HEK293 (cell line): Measurements from ENCODE around the gene G6PD.

Experiments
- CTCF ChIA-PET: fragments of 350-600 bp; formaldehyde crosslinking; extraction: SDS; loops from one replicate; lab custom pipeline; 2021; ENCODE audit warnings: antibody characterized with exemption; lab: Yijun Ruan, JAX
- POLR2A ChIA-PET: fragments of 300-600 bp; formaldehyde crosslinking; extraction: SDS; loops from one replicate; lab custom pipeline; 2020; ENCODE audit warnings: antibody characterized with exemption, inconsistent platforms; lab: Yijun Ruan, JAX
- H3K27ac ChIP-seq: fragments of 200-500 bp; sonication (Bioruptor generic); 2 replicates; pipeline ENCODE4 v1.5.1; 2014; ENCODE audit warnings: low read depth, low read length, control low read depth, inconsistent platforms; ENCODE audit errors: extremely low read depth
- H3K36me3 ChIP-seq, 2 experiments: fragments of 200-500 bp in 1 of 2; sonication (Bioruptor generic) in 1 of 2; 1 replicate in 1 of 2; 2 replicates in 1 of 2; pipeline ENCODE4 v1.5.1; 2014 to 2017; ENCODE audit warnings: inconsistent platforms in 2 of 2, low read length in 2 of 2; ENCODE audit not compliant: control insufficient read depth in 2 of 2, insufficient read depth in 1 of 2
- H3K4me1 ChIP-seq: fragments of 200-500 bp; sonication (Bioruptor generic); 2 replicates; pipeline ENCODE4 v1.5.1; 2014; ENCODE audit warnings: mild to moderate bottlenecking, low read length, inconsistent platforms; ENCODE audit not compliant: control insufficient read depth, insufficient read depth
- H3K4me3 ChIP-seq: 2 replicates; pipeline ENCODE4 v1.5.1; 2011; ENCODE audit warnings: low read depth, mild to moderate bottlenecking, control low read depth, low read length, moderate library complexity
- H3K9me3 ChIP-seq: fragments of 200-500 bp; sonication (Bioruptor generic); 2 replicates; pipeline ENCODE4 v1.5.1; 2014; ENCODE audit warnings: low read depth, low read length, inconsistent platforms; ENCODE audit not compliant: control insufficient read depth, insufficient read depth
- BCL11B ChIP-seq: fragments of 450-650 bp; formaldehyde crosslinking; IDR thresholded peaks from 2 replicates; pipeline ENCODE4 v1.5.1; 2016; ENCODE audit warnings: low read depth, missing biosample characterization, missing genetic modification characterization
- KLF7 ChIP-seq: fragments of 450-650 bp; formaldehyde crosslinking; IDR thresholded peaks from 2 replicates; pipeline ENCODE4 v1.5.1; 2016; ENCODE audit warnings: missing biosample characterization, missing genetic modification characterization, borderline replicate concordance
- KLF8 ChIP-seq: fragments of 450-650 bp; formaldehyde crosslinking; IDR thresholded peaks from 2 replicates; pipeline ENCODE4 v1.5.1; 2016; ENCODE audit warnings: missing biosample characterization, missing genetic modification characterization
- MYNN ChIP-seq: fragments of 450-650 bp; formaldehyde crosslinking; IDR thresholded peaks from 2 replicates; pipeline ENCODE4 v1.5.1; 2016; ENCODE audit warnings: missing biosample characterization, missing genetic modification characterization, borderline replicate concordance
- SETDB1 ChIP-seq: IDR thresholded peaks from one replicate; pipeline ENCODE4 v1.6.1; 2017; ENCODE audit warnings: mild to moderate bottlenecking, low read length, moderate library complexity, mixed read lengths; ENCODE audit not compliant: insufficient read length
- SP2 ChIP-seq: fragments of 450-650 bp; formaldehyde crosslinking; IDR thresholded peaks from 2 replicates; pipeline ENCODE4 v1.5.1; 2016; ENCODE audit warnings: missing biosample characterization, missing genetic modification characterization
- ZBTB7A ChIP-seq: fragments of 450-650 bp; formaldehyde crosslinking; IDR thresholded peaks from 2 replicates; pipeline ENCODE4 v1.5.1; 2016; ENCODE audit warnings: low read depth, missing biosample characterization, missing genetic modification characterization
- ZFP69B ChIP-seq: fragments of 450-650 bp; formaldehyde crosslinking; IDR thresholded peaks from 2 replicates; pipeline ENCODE4 v1.5.1; 2016; ENCODE audit warnings: missing biosample characterization, missing genetic modification characterization
- ZNF138 ChIP-seq: fragments of 450-650 bp; formaldehyde crosslinking; IDR thresholded peaks from 2 replicates; pipeline ENCODE4 v1.5.1; 2016; ENCODE audit warnings: missing biosample characterization, missing genetic modification characterization, borderline replicate concordance
- ZNF140 ChIP-seq: fragments of 450-650 bp; formaldehyde crosslinking; IDR thresholded peaks from 2 replicates; pipeline ENCODE4 v1.5.1; 2016; ENCODE audit warnings: missing biosample characterization, missing genetic modification characterization
- ZNF157 ChIP-seq: fragments of 450-650 bp; formaldehyde crosslinking; IDR thresholded peaks from 2 replicates; pipeline ENCODE4 v1.5.1; 2016; ENCODE audit warnings: missing biosample characterization, missing genetic modification characterization
- ZNF175 ChIP-seq: fragments of 450-650 bp; formaldehyde crosslinking; IDR thresholded peaks from 2 replicates; pipeline ENCODE4 v1.5.1; 2016; ENCODE audit warnings: missing biosample characterization, missing genetic modification characterization
- ZNF248 ChIP-seq: fragments of 450-650 bp; formaldehyde crosslinking; IDR thresholded peaks from 2 replicates; pipeline ENCODE4 v1.5.1; 2017; ENCODE audit warnings: missing biosample characterization, missing genetic modification characterization
- ZNF274 ChIP-seq, 2 experiments: fragments of 200-500 bp in 1 of 2; fragments of 450-650 bp in 1 of 2; sonication (Bioruptor generic) in 1 of 2; formaldehyde crosslinking in 1 of 2; IDR thresholded peaks; 2 replicates each; pipeline versions ENCODE4 v1.5.1 to v1.6.1; 2014 to 2016; ENCODE audit warnings: borderline replicate concordance in 1 of 2, inconsistent platforms in 1 of 2, low read length in 1 of 2, missing biosample characterization in 1 of 2, missing genetic modification characterization in 1 of 2
- ZNF311 ChIP-seq: fragments of 450-650 bp; formaldehyde crosslinking; IDR thresholded peaks from 2 replicates; pipeline ENCODE4 v1.5.1; 2017; ENCODE audit warnings: missing biosample characterization, missing genetic modification characterization, borderline replicate concordance
- ZNF404 ChIP-seq: fragments of 450-650 bp; formaldehyde crosslinking; IDR thresholded peaks from 2 replicates; pipeline ENCODE4 v1.5.1; 2017; ENCODE audit warnings: missing biosample characterization, missing genetic modification characterization
- ZNF416 ChIP-seq: fragments of 450-650 bp; formaldehyde crosslinking; IDR thresholded peaks from 2 replicates; pipeline ENCODE4 v1.5.1; 2016; ENCODE audit warnings: missing biosample characterization, missing genetic modification characterization
- ZNF530 ChIP-seq: fragments of 450-650 bp; formaldehyde crosslinking; IDR thresholded peaks from 2 replicates; pipeline ENCODE4 v1.5.1; 2016; ENCODE audit warnings: low read depth, missing biosample characterization, missing genetic modification characterization
- ZNF610 ChIP-seq: fragments of 450-650 bp; formaldehyde crosslinking; IDR thresholded peaks from 2 replicates; pipeline ENCODE4 v1.5.1; 2016; ENCODE audit warnings: missing biosample characterization, missing genetic modification characterization, borderline replicate concordance
- ZNF621 ChIP-seq: fragments of 450-650 bp; formaldehyde crosslinking; IDR thresholded peaks from 2 replicates; pipeline ENCODE4 v1.5.1; 2017; ENCODE audit warnings: missing biosample characterization, missing genetic modification characterization
- ZNF654 ChIP-seq: fragments of 450-650 bp; formaldehyde crosslinking; IDR thresholded peaks from 2 replicates; pipeline ENCODE4 v1.5.1; 2016; ENCODE audit warnings: low read depth, missing biosample characterization, missing genetic modification characterization
- ZNF747 ChIP-seq: fragments of 450-650 bp; formaldehyde crosslinking; IDR thresholded peaks from 2 replicates; pipeline ENCODE4 v1.5.1; 2016; ENCODE audit warnings: missing biosample characterization, missing genetic modification characterization
- ZNF791 ChIP-seq: fragments of 450-650 bp; formaldehyde crosslinking; IDR thresholded peaks from 2 replicates; pipeline ENCODE4 v1.5.1; 2016; ENCODE audit warnings: missing biosample characterization, missing genetic modification characterization
- ZSCAN16 ChIP-seq: fragments of 450-650 bp; formaldehyde crosslinking; IDR thresholded peaks from 2 replicates; pipeline ENCODE4 v1.5.1; 2016; ENCODE audit warnings: missing biosample characterization, missing genetic modification characterization
- TF ChIP-seq, protein P1 (sequence below): fragments of 450-650 bp; formaldehyde crosslinking; IDR thresholded peaks from 2 replicates; pipeline ENCODE4 v1.5.1; 2016; ENCODE audit warnings: missing biosample characterization, missing genetic modification characterization, low read depth
- TF ChIP-seq, protein P2 (sequence below): fragments of 450-650 bp; formaldehyde crosslinking; IDR thresholded peaks from 2 replicates; pipeline ENCODE4 v1.5.1; 2016; ENCODE audit warnings: missing biosample characterization, missing genetic modification characterization
- TF ChIP-seq, protein P3 (sequence below): fragments of 450-650 bp; formaldehyde crosslinking; IDR thresholded peaks from 2 replicates; pipeline ENCODE4 v1.5.1; 2016; ENCODE audit warnings: missing biosample characterization, missing genetic modification characterization
- TF ChIP-seq, protein P4 (sequence below): fragments of 450-650 bp; formaldehyde crosslinking; IDR thresholded peaks from 2 replicates; pipeline ENCODE4 v1.5.1; 2016; ENCODE audit warnings: missing biosample characterization, missing genetic modification characterization

The G6PD gene

DNA sequence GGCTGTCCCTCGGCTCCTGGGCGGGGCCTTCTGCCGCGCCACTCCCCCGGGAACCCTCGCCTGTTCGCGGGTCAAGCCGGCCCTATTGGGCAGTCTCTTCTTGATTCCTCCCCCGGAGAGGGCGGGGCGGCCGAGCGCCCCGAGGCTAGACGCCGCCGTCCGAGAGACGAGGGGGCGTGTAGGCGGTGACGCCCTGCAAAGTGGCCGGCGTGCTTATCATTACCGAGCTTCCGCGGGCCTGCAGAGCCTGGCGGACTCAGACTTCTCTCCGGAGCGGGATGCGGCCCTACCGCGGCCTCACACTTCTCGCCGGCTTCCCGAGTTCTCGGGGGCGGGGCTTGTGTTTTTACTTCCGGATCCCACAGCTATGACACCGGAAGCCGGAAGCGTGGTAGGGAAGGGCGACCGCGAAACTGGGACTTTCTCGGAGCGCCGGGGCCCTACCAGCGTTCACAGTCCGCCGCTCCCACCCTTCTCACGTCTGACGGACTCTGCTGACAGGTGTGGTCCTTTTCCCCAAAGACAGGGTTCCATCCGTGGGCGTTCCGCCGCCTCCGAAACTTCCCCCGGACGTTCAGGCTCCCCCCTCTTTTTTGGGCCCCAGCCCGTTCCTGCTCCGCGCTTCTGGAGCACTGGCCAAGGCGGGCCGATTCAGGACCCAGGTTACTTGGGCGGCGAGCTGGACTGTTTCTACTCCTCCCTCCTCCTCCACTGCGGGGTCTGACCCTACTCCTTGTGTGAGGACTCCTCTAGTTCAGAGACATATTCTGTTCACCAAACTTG is 790 bp upstream of the G6PD start, which contains the start of gene IKBKG:
IKBKG (plus strand) TSS at position 376 of the 783 bp plus-strand sequence. CDS start 4,383 bp downstream, outside the sequence.
- POLR2A ChIA-PET: interaction anchor here (0.9 to 1.5 kb wide), 3 partner anchors 135 to 176 kb away, joined by 3 to 4 read pairs (median 4); partner anchors contain the start of gene TAFAZZIN
- Histone ChIP-seq H3K4me1 (no peaks in the 10 kb centered on the region; the same call in 1 of the 2 replicates), H3K9me3 (no peaks in the 10 kb centered on the region), H3K4me3 (peak within 1 kb of the TSS; percentile 63), H3K36me3 (peaks cover 5 to 30% of the 10 kb centered on the region in 2 experiments; a peak in 2 of 3 replicates), H3K27ac (peak within 1 kb of the TSS; percentile 96)
- CTCF ChIA-PET: interaction anchor here (0.6 to 0.7 kb wide), 2 partner anchors 52 to 173 kb away, joined by 3 read pairs; partner anchors contain the start of gene FLNA
- no peak for TF ChIP-seq BCL11B (tag by site-specific recombination)
- no peak for TF ChIP-seq ZNF274 (IDR thresholded peaks at IDR 0.05; ENCODE audit: low read length)
- TF ChIP-seq ZNF274 (tag by site-specific recombination; IDR thresholded peaks at IDR 0.05; ENCODE audit: borderline replicate concordance): no peak
- TF ChIP-seq ZNF621: no peak
- no peak for TF ChIP-seq ZNF791
- TF ChIP-seq ZNF747 (tag by site-specific recombination): no peak
- TF ChIP-seq, protein P1, sequence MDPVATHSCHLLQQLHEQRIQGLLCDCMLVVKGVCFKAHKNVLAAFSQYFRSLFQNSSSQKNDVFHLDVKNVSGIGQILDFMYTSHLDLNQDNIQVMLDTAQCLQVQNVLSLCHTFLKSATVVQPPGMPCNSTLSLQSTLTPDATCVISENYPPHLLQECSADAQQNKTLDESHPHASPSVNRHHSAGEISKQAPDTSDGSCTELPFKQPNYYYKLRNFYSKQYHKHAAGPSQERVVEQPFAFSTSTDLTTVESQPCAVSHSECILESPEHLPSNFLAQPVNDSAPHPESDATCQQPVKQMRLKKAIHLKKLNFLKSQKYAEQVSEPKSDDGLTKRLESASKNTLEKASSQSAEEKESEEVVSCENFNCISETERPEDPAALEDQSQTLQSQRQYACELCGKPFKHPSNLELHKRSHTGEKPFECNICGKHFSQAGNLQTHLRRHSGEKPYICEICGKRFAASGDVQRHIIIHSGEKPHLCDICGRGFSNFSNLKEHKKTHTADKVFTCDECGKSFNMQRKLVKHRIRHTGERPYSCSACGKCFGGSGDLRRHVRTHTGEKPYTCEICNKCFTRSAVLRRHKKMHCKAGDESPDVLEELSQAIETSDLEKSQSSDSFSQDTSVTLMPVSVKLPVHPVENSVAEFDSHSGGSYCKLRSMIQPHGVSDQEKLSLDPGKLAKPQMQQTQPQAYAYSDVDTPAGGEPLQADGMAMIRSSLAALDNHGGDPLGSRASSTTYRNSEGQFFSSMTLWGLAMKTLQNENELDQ (tag by site-specific recombination): no peak
- TF ChIP-seq SETDB1: no peak
- TF ChIP-seq KLF8 (tag by site-specific recombination): peak; percentile 89
- TF ChIP-seq KLF7: no peak
- peak; percentile 79 for TF ChIP-seq SP2 (tag by site-specific recombination)
- no peak for TF ChIP-seq MYNN (tag by site-specific recombination)
- TF ChIP-seq ZNF140 (tag by site-specific recombination): no peak
- TF ChIP-seq, protein P2, sequence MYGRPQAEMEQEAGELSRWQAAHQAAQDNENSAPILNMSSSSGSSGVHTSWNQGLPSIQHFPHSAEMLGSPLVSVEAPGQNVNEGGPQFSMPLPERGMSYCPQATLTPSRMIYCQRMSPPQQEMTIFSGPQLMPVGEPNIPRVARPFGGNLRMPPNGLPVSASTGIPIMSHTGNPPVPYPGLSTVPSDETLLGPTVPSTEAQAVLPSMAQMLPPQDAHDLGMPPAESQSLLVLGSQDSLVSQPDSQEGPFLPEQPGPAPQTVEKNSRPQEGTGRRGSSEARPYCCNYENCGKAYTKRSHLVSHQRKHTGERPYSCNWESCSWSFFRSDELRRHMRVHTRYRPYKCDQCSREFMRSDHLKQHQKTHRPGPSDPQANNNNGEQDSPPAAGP (tag by site-specific recombination): peak; percentile 60
- TF ChIP-seq ZBTB7A (tag by site-specific recombination): no peak
- no peak for TF ChIP-seq ZNF416 (tag by site-specific recombination)
- no peak for TF ChIP-seq ZNF311 (tag by site-specific recombination)
- no peak for TF ChIP-seq ZNF138 (tag by site-specific recombination)
- TF ChIP-seq, protein P3, sequence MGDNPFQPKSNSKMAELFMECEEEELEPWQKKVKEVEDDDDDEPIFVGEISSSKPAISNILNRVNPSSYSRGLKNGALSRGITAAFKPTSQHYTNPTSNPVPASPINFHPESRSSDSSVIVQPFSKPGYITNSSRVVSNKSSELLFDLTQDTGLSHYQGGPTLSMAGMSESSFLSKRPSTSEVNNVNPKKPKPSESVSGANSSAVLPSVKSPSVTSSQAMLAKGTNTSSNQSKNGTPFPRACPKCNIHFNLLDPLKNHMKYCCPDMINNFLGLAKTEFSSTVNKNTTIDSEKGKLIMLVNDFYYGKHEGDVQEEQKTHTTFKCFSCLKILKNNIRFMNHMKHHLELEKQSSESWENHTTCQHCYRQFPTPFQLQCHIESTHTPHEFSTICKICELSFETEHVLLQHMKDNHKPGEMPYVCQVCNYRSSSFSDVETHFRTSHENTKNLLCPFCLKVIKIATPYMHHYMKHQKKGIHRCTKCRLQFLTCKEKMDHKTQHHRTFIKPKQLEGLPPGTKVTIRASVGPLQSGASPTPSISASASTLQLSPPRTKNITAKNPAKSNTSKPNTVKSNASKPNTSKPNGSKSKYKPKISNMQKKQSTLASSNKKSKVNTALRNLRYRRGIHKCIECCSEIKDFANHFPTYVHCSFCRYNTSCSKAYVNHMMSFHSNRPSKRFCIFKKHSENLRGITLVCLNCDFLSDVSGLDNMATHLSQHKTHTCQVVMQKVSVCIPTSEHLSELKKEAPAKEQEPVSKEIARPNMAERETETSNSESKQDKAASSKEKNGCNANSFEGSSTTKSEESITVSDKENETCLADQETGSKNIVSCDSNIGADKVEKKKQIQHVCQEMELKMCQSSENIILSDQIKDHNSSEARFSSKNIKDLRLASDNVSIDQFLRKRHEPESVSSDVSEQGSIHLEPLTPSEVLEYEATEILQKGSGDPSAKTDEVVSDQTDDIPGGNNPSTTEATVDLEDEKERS (tag by site-specific recombination): no peak
- no peak for TF ChIP-seq ZNF404
- no peak for TF ChIP-seq ZNF157 (tag by site-specific recombination)
- TF ChIP-seq ZSCAN16 (tag by site-specific recombination): no peak
- TF ChIP-seq, protein P4, sequence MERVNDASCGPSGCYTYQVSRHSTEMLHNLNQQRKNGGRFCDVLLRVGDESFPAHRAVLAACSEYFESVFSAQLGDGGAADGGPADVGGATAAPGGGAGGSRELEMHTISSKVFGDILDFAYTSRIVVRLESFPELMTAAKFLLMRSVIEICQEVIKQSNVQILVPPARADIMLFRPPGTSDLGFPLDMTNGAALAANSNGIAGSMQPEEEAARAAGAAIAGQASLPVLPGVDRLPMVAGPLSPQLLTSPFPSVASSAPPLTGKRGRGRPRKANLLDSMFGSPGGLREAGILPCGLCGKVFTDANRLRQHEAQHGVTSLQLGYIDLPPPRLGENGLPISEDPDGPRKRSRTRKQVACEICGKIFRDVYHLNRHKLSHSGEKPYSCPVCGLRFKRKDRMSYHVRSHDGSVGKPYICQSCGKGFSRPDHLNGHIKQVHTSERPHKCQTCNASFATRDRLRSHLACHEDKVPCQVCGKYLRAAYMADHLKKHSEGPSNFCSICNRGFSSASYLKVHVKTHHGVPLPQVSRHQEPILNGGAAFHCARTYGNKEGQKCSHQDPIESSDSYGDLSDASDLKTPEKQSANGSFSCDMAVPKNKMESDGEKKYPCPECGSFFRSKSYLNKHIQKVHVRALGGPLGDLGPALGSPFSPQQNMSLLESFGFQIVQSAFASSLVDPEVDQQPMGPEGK: 0 out of 2 replicates have a peak, but pooled peaks have one; percentile 43
- no peak; the same call in 1 of the 2 replicates for TF ChIP-seq ZNF610 (tag by site-specific recombination)
- TF ChIP-seq ZNF175 (tag by site-specific recombination): no peak
- TF ChIP-seq ZNF248: no peak
- TF ChIP-seq ZFP69B (tag by site-specific recombination): no peak
- TF ChIP-seq ZNF654 (tag by site-specific recombination): no peak
- no peak for TF ChIP-seq ZNF530 (tag by site-specific recombination)
